Stimulated activated CD8-positive, alpha-beta memory T cell treated with anti-CD3 and anti-CD28 coated beads, Interleukin-12 subunit alpha, Interleukin-12 subunit beta, amount 100 ng/mL, for 4 hours (primary cell): ENCODE measurements around the gene CWC27.

Experiments used
- DNase-seq: peaks from one replicate; pipeline ENCODE4 v3.0.0-alpha.2; 2020; ENCODE audit warnings: low read depth

Gene CWC27

GRCh38 chr5:64978546-64978945, 209.8 kb downstream of the CWC27 start:
- DNase-seq: no peak

DNA sequence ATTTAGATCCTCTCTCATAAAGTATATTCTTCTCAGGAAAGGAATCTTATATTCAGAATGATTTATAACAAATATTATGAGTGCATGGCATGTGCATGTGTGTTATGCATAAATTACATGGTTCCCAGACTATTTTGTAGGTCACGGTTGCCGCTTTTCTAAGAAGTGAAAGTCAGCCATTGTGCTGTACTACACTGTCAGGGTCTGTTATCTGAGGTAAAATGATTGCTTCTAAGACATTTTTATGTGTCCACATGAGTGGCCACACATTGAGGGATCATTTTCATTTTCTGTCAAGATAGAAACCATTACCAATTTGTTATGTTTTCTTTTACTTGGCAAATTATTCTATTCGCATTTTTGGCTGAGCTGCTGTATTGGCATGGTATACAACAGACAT, 210.8 kb downstream of the CWC27 start:
- no peak for DNase-seq

DNA sequence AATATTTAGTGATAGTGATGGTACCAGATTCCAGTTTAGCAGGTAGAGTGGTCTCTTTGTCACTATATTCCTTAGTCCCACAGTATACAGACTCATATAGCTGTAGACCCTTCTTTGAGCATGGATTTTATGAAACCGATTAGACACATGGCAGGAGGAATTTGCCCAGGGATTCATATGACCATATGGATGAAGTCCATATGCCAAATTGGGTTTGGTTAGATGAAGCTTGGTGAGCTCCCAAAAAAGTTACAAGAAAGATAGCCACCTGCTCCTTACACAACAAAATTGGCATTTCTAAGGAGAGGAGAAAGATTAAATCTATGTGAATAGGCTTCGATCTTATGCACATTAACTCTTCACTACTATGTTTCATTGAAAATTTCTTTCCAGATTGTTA, 211.4 kb downstream of the CWC27 start:
- DNase-seq: no peak

- DNase-seq: no peak
These were observed 219.0 kb downstream of the CWC27 start for GRCh38 chr5:64987768-64988167.

GRCh38 chr5:65009207-65009606, 240.5 kb downstream of the CWC27 start:
- DNase-seq: no peak

GRCh38 chr5:65010841-65011240, 242.1 kb downstream of the CWC27 start:
- no peak for DNase-seq

DNA sequence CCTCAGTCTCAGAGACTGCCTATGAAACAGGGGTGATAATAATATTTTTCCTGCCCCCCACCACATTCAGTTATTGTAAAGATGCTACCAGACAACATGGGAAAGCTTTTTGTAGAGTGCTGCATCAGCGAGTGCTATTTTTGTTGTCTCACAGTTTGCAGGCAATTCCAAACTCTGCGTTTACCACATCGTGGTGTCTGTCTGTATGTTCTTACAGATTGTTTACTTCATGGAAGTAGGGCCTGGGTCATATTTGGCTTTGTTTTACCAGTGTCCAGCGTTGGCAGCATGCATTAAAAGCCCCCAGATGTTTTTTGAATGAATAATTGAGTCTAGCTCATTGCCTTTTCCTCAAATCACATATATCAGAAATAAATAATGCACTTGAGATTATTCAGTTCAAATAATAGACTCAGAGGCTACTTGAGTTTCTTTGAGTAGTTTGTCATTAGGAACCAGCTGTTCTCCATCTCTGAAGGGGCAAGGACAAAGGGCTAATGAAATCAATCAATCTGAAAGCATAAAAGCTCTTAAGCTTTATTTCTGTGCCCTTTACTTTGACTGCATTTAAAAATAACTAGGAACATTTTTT, 243.7 kb downstream of the CWC27 start:
- no peak for DNase-seq

DNA sequence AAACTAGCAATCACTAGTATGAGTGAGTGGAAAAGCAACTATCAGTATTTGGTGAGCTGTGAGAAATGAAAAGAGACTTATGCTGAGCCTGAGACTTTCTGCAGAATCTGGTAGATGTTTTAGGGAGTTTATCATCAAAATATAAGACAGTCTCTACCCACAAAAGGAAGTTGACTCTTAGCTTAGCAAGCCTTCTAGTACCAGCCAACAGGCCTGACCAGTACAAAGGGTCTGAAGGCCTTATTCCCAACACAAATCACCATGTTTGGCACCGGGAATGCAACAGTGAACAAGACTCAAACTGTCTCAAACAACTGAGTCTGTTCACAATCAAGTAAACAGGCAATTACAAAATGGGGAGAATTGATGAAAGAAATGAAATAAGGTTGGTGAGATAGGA, 244.4 kb downstream of the CWC27 start:
- DNase-seq: no peak

GRCh38 chr5:65014769-65015168, 246.0 kb downstream of the CWC27 start:
- DNase-seq: no peak

DNA sequence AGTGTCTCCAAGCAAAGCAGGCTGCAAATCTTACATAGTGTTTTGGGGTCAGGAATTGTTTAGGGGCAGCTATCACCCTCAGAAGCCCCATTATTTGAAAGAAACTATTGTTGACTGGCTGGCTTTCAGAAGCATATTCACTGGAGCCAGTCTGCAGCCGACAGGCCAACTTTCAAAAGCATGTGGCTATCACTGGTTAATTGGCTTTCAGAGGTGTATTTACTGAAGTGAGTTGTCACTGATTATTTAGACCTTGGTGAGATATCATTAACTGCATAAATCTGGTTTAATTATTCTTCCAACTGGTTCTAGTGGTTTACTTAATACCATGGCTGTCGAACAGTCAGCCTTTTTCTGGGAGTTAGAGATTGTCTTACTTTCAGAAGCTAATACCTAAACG, 247.0 kb downstream of the CWC27 start:
- DNase-seq: no peak

GRCh38 chr5:65017636-65018035, 248.9 kb downstream of the CWC27 start:
- no peak for DNase-seq

- DNase-seq: no peak
These were observed 250.0 kb downstream of the CWC27 start for GRCh38 chr5:65018763-65019162.

DNA sequence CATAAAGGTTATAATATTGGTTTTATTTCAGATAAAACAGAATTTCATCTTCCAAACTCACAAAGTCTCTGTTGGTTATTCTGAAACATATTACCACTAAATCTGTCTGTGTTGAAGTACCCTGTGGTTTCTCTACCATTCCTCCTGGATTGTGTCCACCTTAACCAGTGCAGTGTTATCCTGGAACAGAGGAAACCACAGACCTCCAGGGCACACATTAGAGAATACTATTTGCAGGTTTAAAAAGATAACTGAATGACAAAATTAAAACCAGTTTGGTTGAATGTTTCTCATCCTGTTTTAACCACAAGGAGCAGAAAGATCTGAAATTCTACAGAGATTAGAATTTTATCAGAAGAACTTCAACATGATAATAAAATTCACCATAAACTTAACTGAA, 251.8 kb downstream of the CWC27 start:
- no peak for DNase-seq

DNA sequence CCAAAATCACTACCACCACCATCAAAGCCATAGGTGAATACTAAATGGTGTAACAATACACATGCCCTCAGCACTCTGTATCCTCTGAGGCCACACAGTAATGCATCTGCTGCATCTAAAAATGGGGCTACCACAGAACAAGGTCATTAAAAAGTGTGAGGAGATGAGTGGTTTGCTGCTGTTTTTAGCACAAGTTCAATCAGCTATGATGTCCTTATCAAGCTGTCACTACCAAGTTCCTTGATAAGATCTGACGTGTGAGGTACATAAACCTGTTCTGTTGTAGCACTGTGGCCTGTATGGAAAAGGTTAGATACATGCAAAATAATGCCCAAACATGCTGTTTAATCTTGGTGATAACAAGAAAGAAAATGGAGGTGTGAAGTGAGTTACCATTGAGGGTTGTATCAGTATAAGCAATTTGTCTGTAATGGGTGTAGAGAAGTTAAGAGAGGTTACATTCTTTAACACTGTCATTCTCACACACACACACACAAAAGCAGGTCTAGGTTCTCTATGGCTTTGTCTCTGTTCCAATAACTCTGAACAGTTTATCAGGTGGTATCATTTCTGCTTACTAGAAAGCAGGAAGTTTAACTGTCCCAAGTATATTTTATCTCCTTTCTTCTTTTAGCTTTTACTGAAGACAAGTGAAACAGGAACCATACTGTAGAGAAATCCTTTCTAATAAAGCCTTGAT, 252.9 kb downstream of the CWC27 start:
- DNase-seq: no peak

- DNase-seq: no peak
These were observed 254.2 kb downstream of the CWC27 start for GRCh38 chr5:65022932-65023331.

DNA sequence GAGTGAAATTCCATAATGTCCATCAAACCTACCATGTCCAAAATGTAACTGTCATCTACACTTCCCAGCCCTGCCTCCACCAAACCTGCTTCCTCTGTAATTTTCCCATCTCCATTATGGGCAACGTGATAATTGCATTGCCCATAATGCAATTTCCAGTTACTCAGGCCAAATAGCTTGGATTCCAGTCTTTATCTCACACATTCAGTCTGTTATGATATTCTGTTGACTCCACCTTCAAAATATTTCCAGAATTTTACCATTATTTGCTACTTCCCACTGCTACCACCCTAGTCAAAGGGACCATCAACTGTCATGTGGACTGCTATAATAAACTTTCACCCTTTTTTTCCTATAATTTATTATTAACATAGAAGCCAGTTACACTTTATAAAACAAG, 256.0 kb downstream of the CWC27 start:
- DNase-seq: no peak

DNA sequence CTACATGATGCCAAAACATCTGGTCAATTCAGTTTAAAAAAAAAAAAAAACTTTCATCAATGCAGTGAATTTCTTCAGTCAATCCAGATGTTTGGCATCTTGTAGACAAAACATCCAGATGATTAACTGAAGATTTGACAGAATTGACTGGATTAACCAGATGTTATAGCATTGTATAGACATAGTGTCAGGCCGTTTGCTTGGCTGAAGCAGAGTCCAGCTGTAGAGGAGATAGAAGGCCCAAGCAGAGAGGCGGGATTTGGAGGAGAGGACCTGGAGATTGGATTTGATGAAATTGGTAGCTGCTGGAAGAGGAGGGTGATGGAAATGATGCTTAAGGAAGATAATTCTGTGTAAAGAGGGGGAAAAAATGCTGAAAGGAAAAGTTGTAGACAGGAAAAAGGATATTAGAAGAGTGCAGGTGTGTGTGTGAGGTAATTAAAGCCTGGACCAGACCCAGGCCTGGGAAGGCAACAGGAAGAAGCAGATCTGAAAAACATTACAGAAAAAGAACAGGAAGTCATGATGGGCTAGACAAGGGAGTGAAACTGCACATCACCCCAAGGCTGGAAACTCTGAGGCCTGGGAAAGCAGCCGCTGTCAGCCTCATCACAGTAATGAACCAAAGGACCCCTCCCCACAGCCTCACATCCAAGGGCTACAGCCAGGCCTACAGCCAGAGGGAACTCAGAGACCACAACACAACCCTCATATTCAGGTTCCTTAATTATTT, 258.3 kb downstream of the CWC27 start:
- no peak for DNase-seq

DNA sequence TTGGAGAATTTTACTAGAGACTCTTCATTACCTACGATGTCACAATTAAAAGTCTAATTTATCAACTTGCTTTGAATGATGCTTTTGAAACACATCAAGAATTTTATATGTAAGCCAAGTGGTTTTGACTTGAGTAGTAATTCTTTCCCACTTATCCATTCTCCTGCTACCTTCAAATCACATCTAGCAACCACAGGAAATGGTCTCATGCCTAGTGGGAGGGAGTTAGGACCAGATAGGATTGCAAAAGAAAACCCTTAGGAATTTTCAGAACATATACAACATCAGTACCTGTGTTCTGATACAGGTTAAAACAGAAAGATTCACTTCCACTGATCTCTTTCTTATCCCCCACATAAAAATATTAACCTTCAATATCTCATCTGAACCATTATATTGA, 260.4 kb downstream of the CWC27 start:
- no peak for DNase-seq

GRCh38 chr5:65030056-65030455, 261.3 kb downstream of the CWC27 start:
- no peak for DNase-seq

- no peak for DNase-seq
These were observed 263.5 kb downstream of the CWC27 start for GRCh38 chr5:65032250-65032649.

DNA sequence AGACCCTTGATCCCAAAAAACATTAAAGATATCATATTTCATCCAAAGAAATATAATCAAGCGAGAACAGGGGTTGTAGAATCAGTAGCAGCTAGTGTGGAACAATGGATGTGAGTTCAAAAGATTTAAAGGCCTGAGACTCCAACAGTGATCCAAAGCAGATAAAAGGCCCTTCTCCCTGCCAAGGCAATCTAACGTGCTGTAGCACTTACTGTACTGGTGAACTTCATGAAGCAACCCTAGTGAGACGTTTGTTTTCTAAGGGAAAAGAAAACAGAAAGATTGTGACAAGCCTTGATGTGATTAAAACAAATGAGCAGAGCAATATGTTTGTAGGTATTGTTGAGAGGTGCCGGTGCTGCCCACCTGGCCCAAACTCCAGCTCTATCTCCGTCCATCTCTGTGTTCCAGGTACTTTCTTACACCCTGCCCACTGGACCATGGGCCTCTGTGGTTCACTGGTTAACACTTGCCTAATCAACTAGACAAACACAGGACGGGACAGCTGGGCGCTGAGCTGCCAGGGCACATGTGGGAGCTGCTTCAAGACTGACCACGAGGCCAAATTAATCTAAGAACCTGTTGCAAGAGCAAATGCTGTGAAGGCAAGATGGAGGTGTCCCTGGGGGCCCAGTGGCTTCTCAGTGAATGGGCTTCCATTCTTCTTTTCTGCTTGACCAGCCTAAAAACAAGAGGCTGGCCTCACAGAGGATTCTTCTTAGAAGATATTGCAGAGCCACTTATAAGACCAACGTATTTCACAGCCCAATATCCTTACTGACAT, 265.5 kb downstream of the CWC27 start:
- no peak for DNase-seq

- no peak for DNase-seq
These were observed 266.1 kb downstream of the CWC27 start for GRCh38 chr5:65034813-65035209.
